ENCODE measurements around the gene RIOX2.

Gene RIOX2

GRCh38 chr3:98008855-98009254, 36.6 kb upstream of the RIOX2 start:
- Histone ChIP-seq H3K27me3 (ENCODE audit: insufficient read depth, low read depth) (no peaks in the 10 kb centered on the region), H3K36me3 (ENCODE audit: insufficient read depth) (no peaks in the 10 kb centered on the region), H3K27ac (no peak overlapping the region; the same call in 1 of the 2 replicates), H3K4me2 (peak overlapping the region; percentile 18; the same call in 1 of the 2 replicates), H4K20me1 (ENCODE audit: insufficient read depth) (no peaks in the 10 kb centered on the region), H3K4me3 (IDR thresholded peaks at IDR 0.05; ENCODE audit: insufficient read depth, low read depth, low read length) (no peak overlapping the region), H2AFZ (ENCODE audit: low read depth) (peak overlapping the region; percentile 45; the same call in 1 of the 2 replicates), H3K4me1 (ENCODE audit: low read depth, poor library complexity, severe bottlenecking) (peaks cover 26% of the 10 kb centered on the region), H3K79me2 (ENCODE audit: insufficient read depth, low read depth) (no peaks in the 10 kb centered on the region), H3K9ac (no peak overlapping the region)
- no peak for TF ChIP-seq CTCF (conservative IDR thresholded peaks at IDR 0.05; ENCODE audit: low read depth, low read length)

GRCh38 chr3:98005438-98005837, 33.2 kb upstream of the RIOX2 start:
- no peaks in the 10 kb centered on the region for H4K20me1 ChIP-seq (ENCODE audit: insufficient read depth)
- peaks cover 48% of the 10 kb centered on the region for H3K4me1 ChIP-seq (ENCODE audit: low read depth, poor library complexity, severe bottlenecking)
- no peak overlapping the region for H3K4me2 ChIP-seq
- no peaks in the 10 kb centered on the region for H3K27me3 ChIP-seq (ENCODE audit: insufficient read depth, low read depth)
- H3K9ac ChIP-seq, result no peak overlapping the region
- H3K27ac ChIP-seq, result no peak overlapping the region
- no peaks in the 10 kb centered on the region for H3K79me2 ChIP-seq (ENCODE audit: insufficient read depth, low read depth)
- no peak for TF ChIP-seq CTCF (conservative IDR thresholded peaks at IDR 0.05; ENCODE audit: low read depth, low read length)
- no peak overlapping the region for H2AFZ ChIP-seq (ENCODE audit: low read depth)
- H3K4me3 ChIP-seq (IDR thresholded peaks at IDR 0.05; ENCODE audit: insufficient read depth, low read depth, low read length), result no peak overlapping the region
- H3K36me3 ChIP-seq (ENCODE audit: insufficient read depth), result no peaks in the 10 kb centered on the region

GRCh38 chr3:98004721-98005120, 32.5 kb upstream of the RIOX2 start:
- no peaks in the 10 kb centered on the region for H3K27me3 ChIP-seq (ENCODE audit: insufficient read depth, low read depth)
- H3K9ac ChIP-seq, result no peak overlapping the region
- H3K4me1 ChIP-seq (ENCODE audit: low read depth, poor library complexity, severe bottlenecking), result peaks cover 48% of the 10 kb centered on the region
- no peak for TF ChIP-seq CTCF (conservative IDR thresholded peaks at IDR 0.05; ENCODE audit: low read depth, low read length)
- no peak overlapping the region for H3K27ac ChIP-seq
- no peaks in the 10 kb centered on the region for H3K79me2 ChIP-seq (ENCODE audit: insufficient read depth, low read depth)
- no peak overlapping the region for H3K4me3 ChIP-seq (IDR thresholded peaks at IDR 0.05; ENCODE audit: insufficient read depth, low read depth, low read length)
- no peak overlapping the region for H3K4me2 ChIP-seq
- no peaks in the 10 kb centered on the region for H3K36me3 ChIP-seq (ENCODE audit: insufficient read depth)
- H2AFZ ChIP-seq (ENCODE audit: low read depth), result no peak overlapping the region
- no peaks in the 10 kb centered on the region for H4K20me1 ChIP-seq (ENCODE audit: insufficient read depth)

GRCh38 chr3:98003306-98003969, 31.2 kb upstream of the RIOX2 start:
- peak overlapping the region; percentile 97 for H2AFZ ChIP-seq (ENCODE audit: low read depth)
- H3K9ac ChIP-seq, result no peak overlapping the region
- no peak for TF ChIP-seq CTCF (conservative IDR thresholded peaks at IDR 0.05; ENCODE audit: low read depth, low read length)

More at GRCh38 chr3:98003306-98003969, 31.2 kb upstream of the RIOX2 start:
- no peak overlapping the region for H3K4me3 ChIP-seq (IDR thresholded peaks at IDR 0.05; ENCODE audit: insufficient read depth, low read depth, low read length)
- H3K79me2 ChIP-seq (ENCODE audit: insufficient read depth, low read depth), result no peaks in the 10 kb centered on the region
- peak overlapping the region; percentile 53 for H3K27ac ChIP-seq
- H3K4me1 ChIP-seq (ENCODE audit: low read depth, poor library complexity, severe bottlenecking), result peaks cover 36% of the 10 kb centered on the region
- H4K20me1 ChIP-seq (ENCODE audit: insufficient read depth), result no peaks in the 10 kb centered on the region
- H3K36me3 ChIP-seq (ENCODE audit: insufficient read depth), result no peaks in the 10 kb centered on the region
- H3K27me3 ChIP-seq (ENCODE audit: insufficient read depth, low read depth), result no peaks in the 10 kb centered on the region
- peak overlapping the region; percentile 69 for H3K4me2 ChIP-seq
